Activated CD4-positive, alpha-beta T cell treated with anti-CD3 and anti-CD28 coated beads for 24 hours (primary cell): Measurements from ENCODE around the gene JPT2.

Source experiments
- DNase-seq, 2 donors: peaks; one replicate each; pipeline ENCODE4 v3.0.0-alpha.2; 2020; ENCODE audit warnings: low read depth in 2 of 2

Gene JPT2

DNA sequence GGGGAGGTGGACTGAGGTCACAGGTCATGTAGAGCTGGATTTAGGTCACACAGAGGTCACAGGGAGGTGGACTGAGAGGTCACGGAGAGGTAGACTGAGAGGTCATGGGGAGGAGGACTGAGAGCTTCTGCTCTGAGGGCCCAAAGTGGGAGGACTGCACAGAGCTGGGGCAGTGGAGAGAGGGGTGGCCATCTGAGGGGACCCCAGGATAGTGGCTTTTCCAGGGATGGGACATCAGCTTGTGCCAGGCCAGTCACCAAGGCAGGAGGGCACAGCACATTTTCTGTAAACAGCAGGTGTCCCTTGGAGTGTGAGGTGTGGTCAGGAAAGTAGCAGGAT lies 26.1 kb upstream of the JPT2 start:
- DNase-seq, result no peak

DNA sequence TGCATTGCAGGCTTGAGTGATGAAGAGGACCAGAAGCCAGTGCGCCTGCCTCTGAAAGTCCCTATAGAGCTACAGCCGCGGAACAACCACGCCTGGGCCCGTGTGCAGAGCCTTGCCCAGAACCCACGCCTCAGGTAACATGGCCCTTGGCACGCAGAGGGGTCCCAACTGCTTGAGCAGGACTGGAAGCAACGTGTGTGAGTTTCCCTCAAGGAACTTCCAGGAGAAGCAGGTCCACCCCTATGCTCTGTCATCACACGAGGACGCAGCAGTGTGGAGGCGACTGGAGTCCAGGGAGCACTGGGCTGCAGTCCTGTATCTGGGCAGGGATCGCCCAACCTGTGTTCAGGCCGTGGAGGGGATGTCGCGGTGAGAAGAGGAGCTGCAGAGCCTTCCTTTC lies 25.1 kb upstream of the JPT2 start:
- DNase-seq, result no peak

DNA sequence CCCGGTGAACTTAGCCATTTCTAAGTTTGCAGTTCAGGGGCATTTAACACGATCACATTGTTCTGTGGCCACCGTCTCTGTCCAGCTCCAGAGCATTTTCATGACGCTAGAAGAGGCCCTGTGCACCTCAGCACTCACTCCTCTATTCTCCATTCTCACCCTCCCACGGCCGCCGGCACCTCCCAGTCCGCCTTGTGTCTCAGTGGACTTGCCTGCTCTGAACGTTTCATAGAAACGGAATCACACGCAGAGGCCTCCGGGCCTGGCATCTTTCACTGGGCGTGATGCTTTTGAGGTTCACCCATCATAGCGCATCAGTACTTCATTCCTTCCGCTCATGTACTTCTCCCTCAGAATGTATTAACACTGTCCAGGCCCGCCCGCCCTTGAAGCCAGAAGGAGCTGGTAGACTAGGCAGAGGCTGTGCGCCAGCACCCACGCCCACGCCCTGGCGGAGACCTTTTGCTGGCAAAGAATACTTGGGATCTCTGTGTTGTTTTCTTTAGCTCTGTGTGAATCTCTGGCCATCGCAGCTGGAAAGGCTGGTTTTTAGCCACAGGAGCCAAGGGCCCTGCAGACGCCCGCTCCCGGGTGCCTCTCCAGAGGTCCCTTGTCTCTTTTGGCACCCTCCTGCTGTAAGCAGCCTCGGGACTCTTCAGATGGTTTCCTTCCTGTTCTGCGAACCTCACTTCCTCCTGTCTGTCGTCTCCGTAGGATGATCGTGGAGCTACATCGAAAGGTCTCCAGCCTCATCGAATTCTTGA lies 23.4 kb upstream of the JPT2 start:
- no peak for DNase-seq

DNA sequence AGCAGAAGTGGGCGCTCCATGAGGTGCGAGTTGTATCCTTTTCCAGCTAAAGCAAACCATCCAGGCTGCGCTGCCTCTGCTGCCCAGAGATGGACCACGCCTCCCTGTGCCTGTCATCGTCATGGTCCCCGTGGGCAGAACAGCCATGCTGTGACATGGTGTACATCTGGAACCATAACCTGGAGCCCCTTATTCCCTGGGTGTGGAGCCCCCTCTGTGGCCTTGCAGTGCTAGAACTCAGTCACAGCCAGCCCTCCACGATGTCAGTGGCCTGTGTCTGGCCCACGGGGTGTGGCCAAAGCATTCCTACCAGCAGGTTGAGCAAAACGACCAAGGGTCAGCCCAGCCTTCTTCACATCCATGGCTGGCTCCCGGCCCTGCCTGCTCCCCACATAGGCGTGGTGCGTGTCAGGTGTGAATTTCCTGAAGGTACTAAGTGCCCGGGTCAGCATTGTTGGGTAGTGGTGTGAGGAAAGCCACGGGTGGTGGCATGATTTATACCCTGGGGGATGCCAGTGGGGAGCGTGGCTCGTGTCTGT lies 22.7 kb upstream of the JPT2 start:
- DNase-seq, result no peak

DNA sequence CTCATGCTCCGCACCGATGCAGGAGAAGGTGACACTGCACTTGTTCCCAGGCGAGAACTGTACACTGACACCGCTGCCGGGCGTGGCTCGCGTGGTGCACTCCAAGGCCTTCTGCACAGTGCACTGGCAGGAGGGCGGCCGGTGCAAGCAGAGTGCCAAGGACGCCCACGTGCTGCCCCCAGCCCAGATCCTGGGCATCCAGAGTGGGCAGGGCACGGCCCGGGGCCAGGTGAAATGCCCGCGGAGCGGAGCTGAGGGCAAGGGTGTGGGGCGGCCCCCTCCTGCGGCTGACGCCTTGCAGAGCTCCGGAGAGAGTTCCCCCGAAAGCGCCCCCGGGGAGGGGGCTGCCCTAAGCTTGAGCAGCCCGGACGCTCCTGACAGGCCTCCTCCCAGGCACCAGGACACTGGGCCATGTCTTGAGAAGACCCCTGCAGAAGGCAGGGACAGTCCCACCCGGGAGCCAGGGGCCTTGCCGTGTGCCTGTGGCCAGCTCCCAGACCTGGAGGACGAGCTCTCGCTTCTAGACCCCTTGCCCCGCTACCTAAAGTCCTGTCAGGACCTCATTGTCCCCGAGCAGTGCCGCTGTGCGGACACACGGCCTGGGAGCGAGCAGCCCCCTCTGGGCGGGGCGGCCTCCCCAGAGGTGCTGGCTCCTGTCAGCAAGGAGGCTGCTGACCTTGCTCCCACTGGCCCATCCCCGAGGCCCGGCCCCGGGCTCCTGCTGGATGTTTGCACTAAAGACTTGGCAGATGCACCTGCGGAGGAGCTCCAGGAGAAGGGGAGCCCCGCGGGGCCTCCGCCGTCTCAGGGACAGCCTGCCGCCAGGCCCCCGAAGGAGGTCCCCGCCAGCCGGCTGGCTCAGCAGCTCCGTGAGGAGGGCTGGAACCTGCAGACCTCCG lies 21.9 kb upstream of the JPT2 start:
- no peak for DNase-seq

DNA sequence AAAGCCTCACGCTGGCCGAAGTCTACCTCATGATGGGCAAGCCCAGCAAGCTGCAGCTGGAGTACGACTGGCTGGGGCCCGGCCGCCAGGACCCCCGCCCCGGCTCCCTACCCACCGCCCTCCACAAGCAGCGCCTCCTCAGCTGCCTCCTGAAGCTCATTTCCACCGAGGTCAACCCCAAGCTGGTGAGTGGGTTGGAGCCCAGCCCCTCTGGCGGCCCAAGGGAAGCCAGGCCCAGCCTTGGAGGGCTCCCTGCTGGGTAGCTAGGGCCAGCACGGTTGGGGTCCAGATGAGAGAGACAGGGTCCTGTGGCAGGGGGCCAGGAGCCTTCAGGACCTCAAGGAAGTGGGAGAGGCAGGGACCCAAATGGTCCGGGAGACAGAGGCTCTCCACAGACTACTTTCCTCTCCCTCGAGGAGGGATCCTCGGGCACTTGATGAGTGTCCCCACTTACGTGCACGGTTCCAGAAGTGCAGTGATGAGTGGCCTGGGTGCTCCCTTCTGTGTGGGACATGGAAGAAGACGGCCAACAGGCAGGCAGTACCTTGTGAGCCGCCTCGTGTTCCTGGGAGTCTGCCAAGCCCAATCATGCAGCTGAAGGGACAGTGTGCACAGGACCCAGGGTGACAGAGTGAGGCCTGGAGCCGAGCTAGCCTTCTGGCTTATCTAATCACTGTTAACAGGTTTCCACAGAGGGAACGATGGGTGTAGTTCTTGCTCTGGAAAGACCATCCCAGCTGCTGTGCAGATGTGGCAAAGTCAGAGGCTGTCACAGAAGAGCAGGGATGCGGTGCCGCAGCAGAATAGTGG lies 21.1 kb upstream of the JPT2 start:
- DNase-seq, result no peak

DNA sequence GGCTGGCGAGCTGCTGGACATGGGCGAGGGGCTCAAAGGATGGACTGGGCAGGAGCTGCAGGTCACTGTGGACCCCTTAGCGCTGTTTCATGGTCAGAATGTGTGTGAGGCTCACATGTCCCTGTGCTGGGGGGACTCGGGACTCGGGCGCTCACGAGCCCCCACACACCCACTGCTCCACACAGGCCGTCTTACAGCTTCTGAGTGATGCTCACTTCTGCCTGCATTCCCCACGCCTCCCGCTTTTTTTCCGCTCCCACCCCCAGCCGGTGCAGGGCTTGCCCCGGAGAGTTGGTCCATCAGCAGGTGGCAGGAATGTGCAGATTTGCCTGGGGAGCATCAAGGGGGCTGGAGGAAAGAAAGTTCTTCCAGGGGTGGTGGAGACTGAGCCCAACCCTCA lies 20.2 kb upstream of the JPT2 start:
- no peak for DNase-seq

DNA sequence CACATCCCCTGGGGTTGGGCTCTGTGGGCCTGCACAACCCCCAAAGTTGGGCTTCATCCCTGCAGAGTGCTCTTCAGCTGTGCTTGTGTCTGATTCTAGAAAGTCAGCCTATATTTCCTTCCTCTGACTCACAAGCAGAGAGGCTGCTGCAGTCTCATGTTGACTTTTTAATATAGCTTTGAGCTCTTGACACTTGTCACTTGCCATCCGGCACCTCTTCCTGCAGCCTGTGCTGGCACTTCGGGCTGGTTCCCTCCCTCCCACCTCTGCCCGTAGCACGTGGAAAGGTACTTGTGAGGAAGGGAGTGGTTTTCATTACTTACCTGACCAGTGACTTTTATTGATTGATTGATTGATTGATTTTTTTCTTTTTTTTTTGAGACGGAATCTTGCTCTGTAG lies 19.0 kb upstream of the JPT2 start:
- no peak for DNase-seq

DNA sequence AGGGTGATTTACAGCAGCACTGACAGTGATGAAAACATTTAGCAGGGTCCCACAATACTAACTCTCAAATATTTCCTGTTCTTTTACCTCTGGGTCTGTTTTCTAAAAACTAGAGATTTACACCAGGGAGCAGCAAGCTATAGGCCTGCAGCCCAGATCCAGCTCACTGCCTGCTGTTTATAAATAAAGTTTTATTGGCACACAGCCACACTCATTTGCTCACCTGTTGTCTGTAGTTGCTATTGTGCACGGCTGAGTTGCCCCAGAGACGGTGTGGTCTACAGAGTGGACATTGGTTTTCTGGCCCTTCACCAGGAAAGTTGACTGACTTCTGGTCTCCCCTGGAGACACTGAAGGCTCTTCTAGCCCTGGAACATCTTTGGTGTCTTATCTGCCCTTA lies 16.3 kb upstream of the JPT2 start:
- DNase-seq, result no peak

DNA sequence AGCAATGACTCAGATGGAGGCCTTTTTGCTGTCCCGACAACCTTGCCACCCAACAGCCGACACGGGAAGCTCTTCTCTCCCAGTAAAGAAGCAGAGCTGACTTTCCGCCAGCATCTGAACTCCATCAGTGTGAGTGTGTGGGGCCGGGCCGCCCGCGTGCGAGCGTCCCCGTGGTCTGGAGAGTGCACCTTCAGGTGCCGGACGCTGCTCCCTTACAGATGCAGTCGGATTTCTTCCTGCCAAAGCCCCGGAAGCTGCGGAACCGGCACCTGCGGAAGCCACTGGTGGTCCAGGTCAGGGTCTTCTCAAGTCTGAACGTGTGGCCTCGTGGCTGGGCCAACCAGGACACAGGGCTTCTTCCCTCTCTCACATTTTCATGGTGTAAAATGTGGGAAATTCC lies 15.5 kb upstream of the JPT2 start:
- DNase-seq, result no peak

DNA sequence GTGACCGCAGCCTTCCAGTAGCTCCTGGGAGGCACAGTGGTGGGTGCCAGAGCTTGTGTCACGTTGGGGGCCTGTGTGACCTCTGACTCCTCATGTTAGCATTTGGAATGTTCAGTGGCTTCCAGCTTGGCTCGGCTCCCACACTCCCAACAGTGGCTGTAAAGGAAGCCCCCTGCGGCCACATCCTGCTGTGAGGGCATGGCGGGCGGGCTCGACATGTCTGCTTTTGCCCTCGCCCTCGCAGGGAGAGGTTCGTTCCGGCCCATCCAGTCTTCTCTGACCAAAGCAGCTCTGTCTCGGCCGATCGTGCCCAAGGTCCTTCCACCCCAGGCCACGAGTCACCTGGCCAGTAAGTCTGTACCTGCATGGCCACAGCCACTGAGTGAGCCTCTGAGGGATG lies 12.2 kb upstream of the JPT2 start:
- DNase-seq, result no peak

DNA sequence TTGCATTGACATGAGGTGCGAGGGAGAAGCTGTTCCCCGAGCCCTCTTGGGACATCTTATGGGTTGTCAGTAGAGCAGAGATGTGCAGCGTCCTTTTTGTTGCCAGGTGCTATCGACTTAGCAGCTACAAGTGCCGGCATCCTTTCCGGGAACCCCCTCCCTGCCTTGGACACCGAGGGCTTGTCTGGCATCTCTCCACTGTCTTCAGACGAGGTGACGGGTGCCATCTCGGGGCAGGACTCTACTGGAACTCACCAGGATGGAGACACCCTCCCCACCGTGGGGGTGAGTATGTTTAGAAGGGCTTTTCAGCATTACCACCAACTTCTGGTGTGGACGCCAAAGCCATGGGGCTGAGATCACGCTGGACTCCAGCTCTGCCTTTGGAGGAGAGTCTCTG lies 11.8 kb upstream of the JPT2 start:
- DNase-seq, result no peak

DNA sequence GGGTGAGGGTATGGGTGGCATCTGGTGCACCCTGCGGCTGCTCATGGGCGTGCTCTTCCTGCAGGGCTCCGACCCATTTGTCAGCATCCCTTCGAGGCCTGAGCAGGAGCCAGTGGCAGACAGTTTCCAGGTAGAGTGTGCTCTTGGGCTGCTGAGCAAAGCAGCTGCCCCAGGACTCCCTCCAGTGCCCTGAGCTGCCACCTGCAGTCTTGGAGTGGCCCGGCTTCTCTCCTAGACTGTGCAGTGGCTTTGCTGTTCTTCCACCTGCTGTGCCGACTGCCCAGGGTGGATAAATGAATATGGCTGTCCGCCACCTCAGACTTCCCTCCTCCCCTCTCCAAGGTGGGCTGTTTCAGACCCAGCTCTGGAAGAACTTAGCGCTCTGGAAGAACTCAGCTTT lies 10.8 kb upstream of the JPT2 start:
- no peak for DNase-seq

DNA sequence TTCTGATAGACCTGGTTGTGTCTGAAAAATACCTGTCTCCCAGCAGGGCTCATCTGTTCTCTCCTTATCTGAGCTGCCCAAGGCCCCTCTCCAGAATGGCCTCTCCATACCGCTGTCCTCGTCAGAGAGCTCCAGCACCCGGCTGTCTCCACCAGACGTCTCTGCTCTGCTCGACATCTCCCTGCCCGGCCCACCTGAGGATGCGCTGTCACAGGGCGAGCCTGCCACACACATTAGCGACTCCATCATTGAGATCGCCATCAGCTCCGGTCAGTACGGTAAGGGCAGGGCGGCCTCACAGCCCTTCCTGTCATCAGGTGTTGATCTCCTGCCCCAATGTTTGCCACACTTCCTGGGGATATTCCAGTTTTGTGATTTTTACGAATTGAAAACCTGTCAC lies 10.2 kb upstream of the JPT2 start:
- no peak for DNase-seq

DNA sequence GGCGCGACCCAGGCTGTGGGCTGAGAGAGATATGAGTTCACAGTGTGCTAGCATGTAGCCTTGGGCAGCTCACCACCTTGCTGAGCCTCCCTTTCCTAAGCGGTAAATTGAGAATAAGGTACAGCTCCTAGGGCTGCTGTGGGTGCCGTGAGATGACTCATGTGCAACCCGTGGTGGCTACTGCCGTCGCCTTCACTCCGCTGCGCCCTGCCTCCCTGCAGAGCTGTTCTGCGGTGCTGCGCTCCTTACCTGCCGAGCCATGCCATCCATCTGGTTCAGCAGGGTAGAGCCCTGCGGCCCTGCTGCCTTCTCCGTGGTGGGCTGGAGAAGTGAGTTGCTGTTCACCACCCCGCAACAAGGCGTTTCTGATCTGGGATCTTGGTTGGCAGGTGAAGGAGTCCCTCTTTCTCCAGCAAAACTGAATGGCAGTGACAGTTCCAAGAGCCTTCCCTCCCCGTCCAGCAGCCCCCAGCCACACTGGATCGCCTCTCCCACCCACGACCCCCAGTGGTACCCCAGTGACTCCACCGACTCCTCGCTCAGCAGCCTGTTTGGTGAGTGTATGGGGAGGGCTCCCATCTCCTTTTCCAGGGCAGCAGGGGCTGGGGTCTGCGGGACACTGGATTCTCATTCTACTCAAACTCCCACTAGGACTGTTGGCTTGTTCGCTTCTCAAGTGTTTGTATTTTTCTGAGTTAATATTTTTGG lies 9.3 kb upstream of the JPT2 start:
- no peak for DNase-seq

DNA sequence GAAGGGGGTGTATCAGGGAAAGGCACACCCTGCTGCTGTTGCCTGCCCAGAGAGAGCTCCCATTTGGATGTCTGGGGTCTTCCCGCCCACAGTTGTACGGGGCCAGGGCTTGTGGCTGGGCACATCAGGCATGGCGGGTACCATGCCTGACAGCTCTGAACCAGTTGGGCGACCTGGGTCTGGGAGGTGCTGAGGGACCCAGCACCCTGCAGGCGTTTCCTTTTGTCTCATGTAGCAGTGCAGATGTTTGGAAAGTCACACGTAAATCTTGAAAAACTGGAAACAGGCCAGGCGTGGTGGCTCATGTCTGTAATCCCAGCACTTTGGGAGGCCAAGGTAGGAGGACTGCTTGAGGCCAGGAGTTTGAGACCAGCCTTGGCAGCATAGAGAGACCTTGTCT lies 8.4 kb upstream of the JPT2 start:
- DNase-seq, result no peak

DNA sequence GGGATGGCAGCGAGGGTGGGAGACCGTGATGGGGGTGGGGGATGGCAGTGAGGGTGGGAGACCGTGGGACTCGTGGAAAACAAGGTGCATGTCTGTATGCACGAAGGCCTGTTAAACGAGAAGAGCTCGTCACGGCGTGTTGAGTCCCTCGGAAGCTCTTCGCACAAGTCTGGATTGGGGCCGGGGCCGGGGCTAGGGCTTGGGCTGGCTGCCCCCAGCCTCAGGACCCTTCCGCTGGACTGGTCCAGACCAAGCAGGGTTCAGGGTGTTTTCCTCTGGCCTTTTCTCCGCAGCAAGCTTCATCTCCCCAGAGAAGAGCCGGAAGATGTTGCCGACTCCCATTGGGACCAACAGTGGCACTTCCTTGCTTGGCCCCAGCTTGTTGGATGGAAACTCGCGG lies 7.7 kb upstream of the JPT2 start:
- DNase-seq, result no peak

DNA sequence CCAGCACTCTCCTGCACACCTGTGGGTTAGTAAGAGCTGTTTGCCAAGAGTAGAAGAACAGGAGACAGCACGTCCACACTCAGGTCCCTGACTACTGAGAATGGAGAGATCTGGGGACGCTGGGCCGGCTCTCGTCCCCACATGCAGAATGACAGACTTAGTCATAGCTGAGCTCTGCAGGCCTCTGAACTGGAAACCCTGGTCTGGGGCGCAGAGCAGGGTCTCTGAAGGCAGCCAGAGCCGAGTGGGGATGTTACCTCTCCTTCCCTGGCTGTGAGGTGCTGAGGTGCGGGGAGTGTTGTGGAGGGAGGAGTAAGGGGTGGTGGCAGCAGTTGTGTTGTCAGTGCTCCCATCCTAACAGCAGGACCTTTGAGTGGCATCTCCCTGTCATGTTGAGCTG lies 7.2 kb upstream of the JPT2 start:
- no peak for DNase-seq

DNA sequence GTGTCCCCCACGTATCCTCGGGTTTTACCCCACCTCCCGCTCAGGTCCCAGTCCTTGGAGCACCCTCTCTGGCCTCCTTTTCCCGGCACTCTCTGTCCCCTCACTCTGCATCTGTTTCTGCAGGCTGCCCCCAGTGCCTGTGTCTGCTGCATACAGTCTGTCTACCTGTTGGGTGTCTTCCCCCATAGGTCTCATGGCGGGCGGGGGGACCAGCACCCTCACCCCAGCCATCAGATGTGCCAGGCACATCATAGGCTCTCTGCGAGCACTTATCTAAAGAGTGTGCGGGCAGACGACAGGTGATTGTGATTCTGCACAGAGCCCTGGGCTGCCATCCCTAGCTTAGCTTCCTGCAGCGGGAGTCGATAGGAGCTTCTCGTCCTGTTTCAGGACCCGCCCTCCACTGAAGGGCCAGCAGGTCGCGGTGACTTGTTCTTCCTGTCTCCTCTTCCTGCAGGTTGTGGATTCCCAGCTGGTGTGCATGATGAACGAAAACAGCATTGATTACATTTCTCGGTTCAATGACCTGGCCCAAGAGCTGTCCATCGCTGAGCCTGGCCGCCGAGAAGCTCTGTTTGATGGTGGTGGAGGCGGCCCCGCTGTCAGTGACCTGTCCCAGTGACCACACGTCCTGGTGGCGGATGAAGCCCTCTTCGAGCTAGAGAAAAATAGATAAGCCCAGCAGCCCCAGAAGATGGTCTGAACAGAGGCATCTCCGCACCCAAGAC lies 4.5 kb upstream of the JPT2 start:
- DNase-seq, result no peak

DNA sequence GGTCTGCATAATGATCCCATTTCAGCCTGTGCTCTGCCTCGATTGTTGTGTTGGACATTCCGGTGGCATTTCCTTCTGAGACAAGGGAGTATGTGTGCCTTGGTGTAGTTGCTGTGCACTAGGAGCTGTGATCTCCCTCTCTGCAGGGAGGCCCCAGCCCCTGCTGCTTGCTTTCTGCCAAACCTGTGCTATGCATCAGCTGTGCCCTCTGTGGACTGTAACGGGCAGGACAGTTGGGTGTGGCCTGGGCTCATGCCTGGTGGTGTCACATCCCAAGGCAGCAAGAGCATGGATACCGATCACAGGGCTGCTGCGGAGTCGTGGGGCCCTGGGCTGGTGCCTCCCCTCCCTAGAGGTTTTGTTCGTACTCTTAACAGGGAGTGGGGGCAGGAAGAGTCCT lies 3.8 kb upstream of the JPT2 start:
- no peak for DNase-seq
